HepG2 (cell line): ENCODE data around the gene PIH1D2. TPM values are rescaled to one million over a fixed set of nuclear protein-coding genes. Genes with fewer than 3 reads are reported as not detected.

ENCODE experiments used
- ATAC-seq: fragments of 200-7000 bp; cut with Tn5 transposase; 3 replicates; pipeline ENCODE4 v1.9.1; 2020; ENCODE audit warnings: mild to moderate bottlenecking, moderate library complexity
- BruUV-seq: library from RNA; stranded (reverse); fragments of 400-500 nt; replicated peaks from 2 replicates; lab custom pipeline; 2021; lab: Mats Ljungman, UMichigan
- CTCF ChIA-PET: fragments of 300-600 bp; formaldehyde crosslinking; extraction: SDS; loops from one replicate; lab custom pipeline; 2021; ENCODE audit warnings: low total read pairs, inconsistent platforms, low intra/inter-chr PET ratio; lab: Yijun Ruan, JAX
- POLR2A ChIA-PET: fragments of 350-600 bp; sonication (Branson Sonifier 250); formaldehyde crosslinking; loops from one replicate; lab custom pipeline; 2020; ENCODE audit warnings: antibody characterized with exemption, inconsistent platforms; lab: Yijun Ruan, JAX
- DNase-seq: peaks from one replicate; pipeline ENCODE4 v3.0.0-alpha.2; 2015; ENCODE audit warnings: low spot score
- FAIRE-seq: peaks from 3 replicates; lab custom pipeline; 2011; peaks lifted over from hg19 to GRCh38; lab: Jason Lieb, UNC
- H2AFZ ChIP-seq: one replicate; pipeline ENCODE4 v1.6.1; 2011; ENCODE audit warnings: low read length, inconsistent platforms
- H3K27ac ChIP-seq: fragments of 300-600 bp; 3 replicates; pipeline ENCODE4 v1.8.0; 2011; ENCODE audit warnings: mixed run types, mild to moderate bottlenecking, mixed read lengths, low read length, inconsistent platforms; ENCODE audit not compliant: insufficient read depth; ENCODE audit errors: extremely low read length
- H3K27me3 ChIP-seq, 2 experiments: fragments of 200-600 bp in 1 of 2; 2 replicates in 1 of 2; 3 replicates in 1 of 2; pipeline versions ENCODE4 v1.6.0 to v1.8.0; 2011; ENCODE audit warnings: low read length in 2 of 2, mild to moderate bottlenecking in 2 of 2, moderate library complexity in 2 of 2, inconsistent platforms in 1 of 2; ENCODE audit not compliant: insufficient read depth in 2 of 2, control insufficient read depth in 1 of 2
- H3K36me3 ChIP-seq, 2 experiments: fragments of 200-600 bp in 1 of 2; replicated peaks in 1 of 2; 2 replicates in 1 of 2; 3 replicates in 1 of 2; pipeline versions ENCODE4 v1.5.1 to v1.8.0; 2011; ENCODE audit warnings: low read length in 2 of 2, inconsistent platforms in 1 of 2; ENCODE audit not compliant: insufficient read depth in 2 of 2, control insufficient read depth in 1 of 2
- H3K4me1 ChIP-seq: 2 replicates; pipeline ENCODE4 v1.5.1; 2012; ENCODE audit warnings: low read length, inconsistent platforms; ENCODE audit not compliant: insufficient read depth
- H3K4me2 ChIP-seq: 2 replicates; pipeline ENCODE4 v1.6.0; 2011; ENCODE audit warnings: low read depth, low read length, inconsistent platforms
- H3K4me3 ChIP-seq, 3 experiments: fragments of 200-600 bp in 1 of 3; sonication (generic), shearing (Covaris generic) in 1 of 3; replicated peaks in 1 of 3; 2 replicates each; pipeline ENCODE4 v1.5.1; 2011 to 2016; ENCODE audit warnings: low read length in 3 of 3, inconsistent platforms in 2 of 3, low read depth in 2 of 3, mild to moderate bottlenecking in 2 of 3, control low read depth in 1 of 3, mixed read lengths in 1 of 3; ENCODE audit not compliant: insufficient read depth in 1 of 3
- H3K79me2 ChIP-seq: one replicate; pipeline ENCODE4 v1.6.1; 2011; ENCODE audit warnings: low read length, inconsistent platforms; ENCODE audit not compliant: insufficient read depth
- H3K9ac ChIP-seq: 2 replicates; pipeline ENCODE4 v1.6.0; 2011; ENCODE audit warnings: mild to moderate bottlenecking, low read depth, low read length, inconsistent platforms; ENCODE audit not compliant: insufficient read depth
- H3K9me3 ChIP-seq: 2 replicates; pipeline ENCODE4 v1.5.1; 2012; ENCODE audit warnings: mild to moderate bottlenecking, low read length
- H4K20me1 ChIP-seq: 2 replicates; pipeline ENCODE4 v1.6.0; 2011; ENCODE audit warnings: inconsistent platforms, mild to moderate bottlenecking, low read length, moderate library complexity; ENCODE audit not compliant: insufficient read depth
- BORCS8-MEF2B ChIP-seq: sonication (generic); formaldehyde crosslinking; IDR thresholded peaks from 2 replicates; pipeline ENCODE4 v1.8.0; 2022; ENCODE audit warnings: mild to moderate bottlenecking, missing genetic modification reagents
- BRCA1 ChIP-seq: sonication (generic); formaldehyde crosslinking; IDR thresholded peaks from 2 replicates; pipeline ENCODE4 v1.4.0; 2020; ENCODE audit warnings: missing genetic modification reagents
- ELF4 ChIP-seq: sonication (generic); formaldehyde crosslinking; IDR thresholded peaks from 2 replicates; pipeline ENCODE4 v1.5.0; 2020; ENCODE audit warnings: missing genetic modification reagents, mild to moderate bottlenecking, moderate library complexity, borderline replicate concordance
- IKZF4 ChIP-seq: sonication (generic); formaldehyde crosslinking; IDR thresholded peaks from 2 replicates; pipeline ENCODE4 v1.5.1; 2020; ENCODE audit warnings: borderline replicate concordance, mild to moderate bottlenecking, low read depth, missing genetic modification reagents; ENCODE audit errors: not compliant biosample characterization
- KDM5A ChIP-seq: fragments of 200-600 bp; sonication (generic); IDR thresholded peaks from 2 replicates; pipeline ENCODE4 v1.7.0; 2018; ENCODE audit warnings: antibody characterized with exemption, mild to moderate bottlenecking, low read length, borderline replicate concordance
- MXD4 ChIP-seq: IDR thresholded peaks from 2 replicates; pipeline ENCODE4 v1.6.1; 2016; ENCODE audit warnings: mild to moderate bottlenecking, missing biosample characterization, missing genetic modification reagents
- SRSF4 ChIP-seq: fragments of 200-400 bp; formaldehyde crosslinking; IDR thresholded peaks from one replicate; pipeline ENCODE4 v1.6.1; 2018; ENCODE audit warnings: mild to moderate bottlenecking, low read depth, low read length, moderate library complexity; ENCODE audit not compliant: poor library complexity, severe bottlenecking
- ZNF143 ChIP-seq: sonication (generic); formaldehyde crosslinking; IDR thresholded peaks from 2 replicates; pipeline ENCODE4 v1.4.0; 2020; ENCODE audit warnings: missing genetic modification reagents
- ZNF337 ChIP-seq: sonication (generic); formaldehyde crosslinking; IDR thresholded peaks from 2 replicates; pipeline ENCODE4 v1.5.1; 2020; ENCODE audit warnings: missing genetic modification reagents, low read depth, mild to moderate bottlenecking, borderline replicate concordance
- ZNF577 ChIP-seq: sonication (generic); formaldehyde crosslinking; IDR thresholded peaks from 2 replicates; pipeline ENCODE4 v1.4.0; 2020; ENCODE audit warnings: mild to moderate bottlenecking, low read depth, missing genetic modification reagents, borderline replicate concordance
- ZNF615 ChIP-seq: sonication (generic); formaldehyde crosslinking; IDR thresholded peaks from 2 replicates; pipeline ENCODE4 v1.5.0; 2020; ENCODE audit warnings: mild to moderate bottlenecking, missing genetic modification reagents, borderline replicate concordance
- ZNF678 ChIP-seq: sonication (generic); formaldehyde crosslinking; IDR thresholded peaks from 2 replicates; pipeline ENCODE4 v1.4.0; 2020; ENCODE audit warnings: mild to moderate bottlenecking, missing genetic modification reagents
- WGBS: methylation state at CpG from one replicate; pipeline ENCODE4 v1.1.6; 2017; ENCODE audit warnings: low lambda C conversion rate; 5-methylcytosine and 5-hydroxymethylcytosine counted together
- in situ Hi-C: cut with HindIII; loops from 2 replicates; pipeline ENCODE4 v1.10.0; 2017; ENCODE audit warnings: low pct_unique_long_range_greater_than_20kb; ENCODE audit not compliant: extremely low pct_ligation_motif_present
- intact Hi-C: fragments of 100-400 bp; cut with micrococcal nuclease; formaldehyde crosslinking; loops from one replicate; pipeline ENCODE4 v1.10.0; 2022; ENCODE audit not compliant: unreplicated experiment
- polyA plus RNA-seq, 8 experiments: library from polyadenylated mRNA; depleted of rRNA in 3 of 8; stranded (reverse) in 7 of 8; unstranded in 1 of 8; fragments of >200 nt; fragmentation: Illumina TruSeq in 4 of 8; extraction: Trizol in 4 of 8; gene quantifications; 2 replicates each; pipeline versions ENCODE4 v1.2.1 to v1.2.3, GENCODE V29; 2011 to 2016; ENCODE audit warnings: low read depth in 4 of 8, missing spikeins in 1 of 8, mixed read lengths in 1 of 8; ENCODE audit not compliant: insufficient read depth in 1 of 8
- total RNA-seq, 5 experiments: library from RNA; depleted of rRNA; stranded (reverse); fragments of >200 nt; fragmentation: Illumina TruSeq; extraction: Trizol; gene quantifications; 2 replicates each; pipeline ENCODE4 v1.2.3, GENCODE V29; 2016; ENCODE audit warnings: low read depth in 1 of 5
- TF ChIP-seq, protein P1 (sequence below): sonication (generic); formaldehyde crosslinking; IDR thresholded peaks from 2 replicates; pipeline ENCODE4 v1.8.1; 2023; ENCODE audit warnings: missing genetic modification reagents, inconsistent platforms, borderline replicate concordance

The PIH1D2 gene
- total and polyA plus RNA-seq, 2 of the 13 experiments (the other 11 are each of a cell fraction or from before 2014, with no cell fraction given), result 0.49 to 2.7 TPM

GRCh38 chr11:112087212-112087611, 13.4 kb upstream of the PIH1D2 start:
- ChIA-PET CTCF (no interaction called here), POLR2A (interaction anchor here (1.0 to 1.9 kb wide), 8 partner anchors 13 to 216 kb away, joined by 3 to 7 read pairs (median 4); partner anchors contain the start of genes ALG9, NKAPD1 and PIH1D2)
- Histone ChIP-seq H3K9me3 (no peaks in the 10 kb centered on the region), H3K9ac (peak overlapping the region; percentile 96), H4K20me1 (no peaks in the 10 kb centered on the region), H3K4me1 (peaks cover 34% of the 10 kb centered on the region), H2AFZ (peak overlapping the region; percentile 56), H3K27me3 (no peaks in the 10 kb centered on the region; a peak in 1 of 5 replicates), H3K36me3 (peaks cover 7 to 55% of the 10 kb centered on the region in 2 experiments), H3K79me2 (peaks cover 43% of the 10 kb centered on the region), H3K4me2 (peak overlapping the region; percentile 76), H3K4me3 (peak overlapping the region; percentile 92 to 97 (median 97)), H3K27ac (peak overlapping the region; percentile 75)
- DNase-seq (no peak), FAIRE-seq (no peak), ATAC-seq (peak; percentile 40)
- TF ChIP-seq BRCA1 (CRISPR knock-in tag), result 0 out of 2 replicates have a peak, but pooled peaks have one; percentile 11
- TF ChIP-seq ZNF143 (CRISPR knock-in tag), result no peak
- TF ChIP-seq ZNF678, result no peak
- TF ChIP-seq BORCS8-MEF2B (CRISPR knock-in tag), result no peak
- no peak for TF ChIP-seq ZNF615 (CRISPR knock-in tag)
- TF ChIP-seq SRSF4, result no peak
- TF ChIP-seq ZNF577, result no peak
- TF ChIP-seq, protein P1, sequence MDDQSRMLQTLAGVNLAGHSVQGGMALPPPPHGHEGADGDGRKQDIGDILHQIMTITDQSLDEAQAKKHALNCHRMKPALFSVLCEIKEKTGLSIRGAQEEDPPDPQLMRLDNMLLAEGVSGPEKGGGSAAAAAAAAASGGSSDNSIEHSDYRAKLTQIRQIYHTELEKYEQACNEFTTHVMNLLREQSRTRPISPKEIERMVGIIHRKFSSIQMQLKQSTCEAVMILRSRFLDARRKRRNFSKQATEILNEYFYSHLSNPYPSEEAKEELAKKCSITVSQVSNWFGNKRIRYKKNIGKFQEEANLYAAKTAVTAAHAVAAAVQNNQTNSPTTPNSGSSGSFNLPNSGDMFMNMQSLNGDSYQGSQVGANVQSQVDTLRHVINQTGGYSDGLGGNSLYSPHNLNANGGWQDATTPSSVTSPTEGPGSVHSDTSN (CRISPR knock-in tag), result 0 out of 2 replicates have a peak, but pooled peaks have one; percentile 12
- TF ChIP-seq ZNF337 (CRISPR knock-in tag), result no peak
- TF ChIP-seq IKZF4 (CRISPR knock-in tag), result no peak
- peak; percentile 10 for TF ChIP-seq KDM5A
- no peak for TF ChIP-seq ELF4
- TF ChIP-seq MXD4 (CRISPR knock-in tag), result no peak
- in situ Hi-C loops (no loop called here), intact Hi-C loops (no loop called here)
- TSS peak; percentile 54 for BruUV-seq
- 9% methylated on average over 10 of the region's 10 CpGs for WGBS
